PC-3 (cell line): ENCODE results near the gene FOLR2.

Source experiments
- EZH2 ChIP-seq: fragments of 300-600 bp; sonication (generic); IDR thresholded peaks from one replicate; pipeline ENCODE4 v1.6.1; 2017; ENCODE audit warnings: antibody characterized with exemption, mild to moderate bottlenecking, low read length; ENCODE audit not compliant: unreplicated experiment
- EZH2phosphoT487 ChIP-seq: fragments of 300-600 bp; sonication (generic); IDR thresholded peaks from 2 replicates; pipeline ENCODE4 v1.6.1; 2018; ENCODE audit warnings: mild to moderate bottlenecking, antibody characterized with exemption, low read length, borderline replicate concordance
- TF ChIP-seq, protein P1 (sequence below): fragments of 300-600 bp; sonication (generic); conservative IDR thresholded peaks from 2 replicates; pipeline ENCODE4 v1.5.1; 2017; ENCODE audit warnings: antibody characterized with exemption, low read depth, mild to moderate bottlenecking, low read length

DNA sequence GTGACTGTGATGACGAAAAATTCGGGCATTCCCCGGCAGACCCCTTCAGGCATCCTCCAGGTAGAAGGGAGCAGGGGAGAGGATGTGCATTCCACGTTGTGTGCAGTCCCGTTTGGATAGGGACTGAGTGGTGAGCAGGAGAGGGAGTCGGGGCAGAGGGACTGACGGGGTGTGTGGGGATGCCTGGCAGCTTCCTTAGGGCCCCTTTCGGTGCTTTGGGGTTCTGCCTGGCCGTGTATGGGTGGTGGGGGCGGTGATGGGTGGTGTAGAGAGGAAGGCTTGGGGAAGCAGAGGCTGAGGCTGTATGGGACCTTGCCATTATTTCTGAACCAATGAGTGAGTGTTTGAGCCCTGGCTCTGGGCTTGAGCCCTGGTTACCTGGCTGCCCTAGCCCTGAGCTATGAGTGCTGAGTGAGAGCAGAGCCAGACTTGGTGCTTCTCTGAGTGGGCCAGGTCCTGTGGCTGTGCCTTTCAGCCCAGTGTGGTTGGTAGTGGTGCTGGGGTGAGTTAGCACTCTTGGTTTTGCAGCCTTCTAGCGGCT is 8.9 kb downstream of the FOLR2 start:
- TF ChIP-seq, protein P1, sequence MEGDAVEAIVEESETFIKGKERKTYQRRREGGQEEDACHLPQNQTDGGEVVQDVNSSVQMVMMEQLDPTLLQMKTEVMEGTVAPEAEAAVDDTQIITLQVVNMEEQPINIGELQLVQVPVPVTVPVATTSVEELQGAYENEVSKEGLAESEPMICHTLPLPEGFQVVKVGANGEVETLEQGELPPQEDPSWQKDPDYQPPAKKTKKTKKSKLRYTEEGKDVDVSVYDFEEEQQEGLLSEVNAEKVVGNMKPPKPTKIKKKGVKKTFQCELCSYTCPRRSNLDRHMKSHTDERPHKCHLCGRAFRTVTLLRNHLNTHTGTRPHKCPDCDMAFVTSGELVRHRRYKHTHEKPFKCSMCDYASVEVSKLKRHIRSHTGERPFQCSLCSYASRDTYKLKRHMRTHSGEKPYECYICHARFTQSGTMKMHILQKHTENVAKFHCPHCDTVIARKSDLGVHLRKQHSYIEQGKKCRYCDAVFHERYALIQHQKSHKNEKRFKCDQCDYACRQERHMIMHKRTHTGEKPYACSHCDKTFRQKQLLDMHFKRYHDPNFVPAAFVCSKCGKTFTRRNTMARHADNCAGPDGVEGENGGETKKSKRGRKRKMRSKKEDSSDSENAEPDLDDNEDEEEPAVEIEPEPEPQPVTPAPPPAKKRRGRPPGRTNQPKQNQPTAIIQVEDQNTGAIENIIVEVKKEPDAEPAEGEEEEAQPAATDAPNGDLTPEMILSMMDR, result no peak
- TF ChIP-seq EZH2 (no peak), EZH2phosphoT487 (no peak)
